ENCODE measurements around the gene DOHH.

The DOHH gene

GRCh38 chr19:3534375-3535234, 34.1 kb upstream of the DOHH start:
- Histone ChIP-seq H3K4me3 (ENCODE audit: low read depth, low read length) (no peak overlapping the region), H3K27ac (ENCODE audit: extremely low read depth, low read depth, low read length) (no peak overlapping the region), H3K9me3 (ENCODE audit: control insufficient read depth, insufficient read depth, low read depth, low read length) (no peaks in the 10 kb centered on the region), H3K4me1 (ENCODE audit: control insufficient read depth, insufficient read depth, low read length) (no peaks in the 10 kb centered on the region), H3K36me3 (ENCODE audit: control insufficient read depth in 2 of 2, insufficient read depth in 1 of 2, low read length in 2 of 2) (peaks cover 0 to 71% of the 10 kb centered on the region in 2 experiments; a peak in 2 of 3 replicates)
- ChIA-PET POLR2A (no interaction called here), CTCF (no interaction called here)
- no peak for TF ChIP-seq ZNF280C (tag by site-specific recombination; IDR thresholded peaks at IDR 0.05)
- TF ChIP-seq IKZF3 (tag by site-specific recombination; IDR thresholded peaks at IDR 0.05), result no peak
- TF ChIP-seq ZNF16 (tag by site-specific recombination; IDR thresholded peaks at IDR 0.05; ENCODE audit: low read depth), result no peak
- TF ChIP-seq ZNF585B (tag by site-specific recombination; IDR thresholded peaks at IDR 0.05), result no peak
- TF ChIP-seq ZNF214 (tag by site-specific recombination; IDR thresholded peaks at IDR 0.05; ENCODE audit: borderline replicate concordance), result no peak
- TF ChIP-seq ZBTB20 (tag by site-specific recombination; IDR thresholded peaks at IDR 0.05), result no peak
- TF ChIP-seq PRDM2 (tag by site-specific recombination; IDR thresholded peaks at IDR 0.05; ENCODE audit: borderline replicate concordance), result no peak
- TF ChIP-seq ZNF292 (tag by site-specific recombination; IDR thresholded peaks at IDR 0.05; ENCODE audit: borderline replicate concordance, low read depth), result no peak
- no peak for TF ChIP-seq CTCF (tag by site-specific recombination; IDR thresholded peaks at IDR 0.05)
- TF ChIP-seq ZNF274 (IDR thresholded peaks at IDR 0.05; ENCODE audit: low read length), result no peak
- TF ChIP-seq ZNF274 (tag by site-specific recombination; IDR thresholded peaks at IDR 0.05; ENCODE audit: borderline replicate concordance), result no peak
- TF ChIP-seq ZNF544 (tag by site-specific recombination; IDR thresholded peaks at IDR 0.05), result no peak
- no peak for TF ChIP-seq ZBTB26 (tag by site-specific recombination; optimal IDR thresholded peaks at IDR 0.05)
- no peak for TF ChIP-seq ZFHX2 (tag by site-specific recombination; conservative IDR thresholded peaks at IDR 0.05)
- no peak for TF ChIP-seq TCF7L2 (IDR thresholded peaks at IDR 0.05; ENCODE audit: borderline replicate concordance, low read depth, low read length)
- no peak for TF ChIP-seq BCL11B (tag by site-specific recombination; IDR thresholded peaks at IDR 0.05; ENCODE audit: low read depth)
- TF ChIP-seq KLF16 (tag by site-specific recombination; IDR thresholded peaks at IDR 0.05), result no peak
- TF ChIP-seq ZNF239 (tag by site-specific recombination; IDR thresholded peaks at IDR 0.05), result no peak
- no peak for TF ChIP-seq ZNF416 (tag by site-specific recombination; IDR thresholded peaks at IDR 0.05)

All from HEK293 (cell line).